GM10266 (cell line): ENCODE results near the gene CSNK1G2.

Experiments used
- DNase-seq: peaks from one replicate; pipeline ENCODE4 v3.0.0; 2012; ENCODE audit errors: extremely low spot score
- TF ChIP-seq, protein P1 (sequence below): IDR thresholded peaks from 2 replicates; pipeline ENCODE4 v1.5.1; 2012; ENCODE audit warnings: mild to moderate bottlenecking, low read depth; ENCODE audit not compliant: control insufficient read depth, insufficient read depth; ENCODE audit errors: missing control alignments

Gene CSNK1G2

DNA sequence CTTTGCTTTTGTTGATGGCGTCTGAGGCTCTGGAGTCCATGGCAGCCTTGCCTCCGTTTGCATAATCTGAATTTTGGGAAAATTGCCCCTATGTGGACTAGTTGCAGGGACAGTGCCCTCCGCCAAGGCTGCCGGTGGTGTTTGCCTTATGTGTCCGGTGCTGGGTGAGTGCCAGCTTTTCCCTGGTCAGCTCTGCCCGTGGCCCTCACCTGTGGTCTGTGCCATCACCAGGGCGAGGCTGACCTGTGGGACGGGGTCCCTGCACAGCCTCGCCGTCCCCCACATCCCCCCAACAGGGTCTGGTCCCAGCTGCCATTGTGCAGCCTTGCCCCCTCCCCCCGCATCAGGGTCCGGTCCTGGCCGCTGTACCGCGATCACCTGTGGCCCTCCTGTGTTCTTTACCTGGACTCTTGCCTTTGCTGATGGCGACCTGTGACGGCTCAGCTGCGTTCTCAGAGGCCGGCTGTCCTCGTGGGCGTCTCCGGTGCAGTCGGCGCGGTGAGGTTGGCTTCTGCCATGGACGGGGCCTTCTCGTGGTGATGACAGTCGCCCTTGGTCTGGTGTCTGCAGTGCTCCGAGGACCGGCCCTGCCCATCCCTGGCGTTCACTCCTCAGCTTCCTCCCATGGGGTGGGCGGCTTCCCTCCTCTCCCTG lies 12.6 kb downstream of the CSNK1G2 start:
- no peak for DNase-seq

DNA sequence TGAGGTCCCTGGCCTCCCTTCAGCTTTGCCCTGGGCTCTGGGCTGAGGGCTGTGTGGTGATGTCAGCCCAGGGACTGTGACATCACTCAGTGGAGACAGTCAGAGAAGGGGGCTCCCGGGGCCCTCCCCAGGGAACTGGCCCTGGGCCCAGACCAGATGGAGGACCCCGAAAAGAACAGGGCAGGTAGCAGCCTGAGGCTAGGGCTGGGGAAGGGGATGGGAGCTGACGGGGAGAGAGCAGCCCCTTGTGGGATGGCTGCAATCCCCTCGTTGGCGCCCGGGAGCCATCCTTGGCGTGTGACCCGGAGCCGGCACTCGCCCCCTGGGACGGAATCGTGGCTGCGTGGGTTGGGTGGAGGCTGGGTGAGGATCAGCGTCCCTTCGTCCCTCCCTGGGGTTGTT lies 13.6 kb downstream of the CSNK1G2 start:
- no peak for DNase-seq
- TF ChIP-seq, protein P1, sequence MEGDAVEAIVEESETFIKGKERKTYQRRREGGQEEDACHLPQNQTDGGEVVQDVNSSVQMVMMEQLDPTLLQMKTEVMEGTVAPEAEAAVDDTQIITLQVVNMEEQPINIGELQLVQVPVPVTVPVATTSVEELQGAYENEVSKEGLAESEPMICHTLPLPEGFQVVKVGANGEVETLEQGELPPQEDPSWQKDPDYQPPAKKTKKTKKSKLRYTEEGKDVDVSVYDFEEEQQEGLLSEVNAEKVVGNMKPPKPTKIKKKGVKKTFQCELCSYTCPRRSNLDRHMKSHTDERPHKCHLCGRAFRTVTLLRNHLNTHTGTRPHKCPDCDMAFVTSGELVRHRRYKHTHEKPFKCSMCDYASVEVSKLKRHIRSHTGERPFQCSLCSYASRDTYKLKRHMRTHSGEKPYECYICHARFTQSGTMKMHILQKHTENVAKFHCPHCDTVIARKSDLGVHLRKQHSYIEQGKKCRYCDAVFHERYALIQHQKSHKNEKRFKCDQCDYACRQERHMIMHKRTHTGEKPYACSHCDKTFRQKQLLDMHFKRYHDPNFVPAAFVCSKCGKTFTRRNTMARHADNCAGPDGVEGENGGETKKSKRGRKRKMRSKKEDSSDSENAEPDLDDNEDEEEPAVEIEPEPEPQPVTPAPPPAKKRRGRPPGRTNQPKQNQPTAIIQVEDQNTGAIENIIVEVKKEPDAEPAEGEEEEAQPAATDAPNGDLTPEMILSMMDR = no peak

More for the DNA sequence above, 12.6 kb downstream of the CSNK1G2 start:
- TF ChIP-seq, protein P1 = no peak

DNA sequence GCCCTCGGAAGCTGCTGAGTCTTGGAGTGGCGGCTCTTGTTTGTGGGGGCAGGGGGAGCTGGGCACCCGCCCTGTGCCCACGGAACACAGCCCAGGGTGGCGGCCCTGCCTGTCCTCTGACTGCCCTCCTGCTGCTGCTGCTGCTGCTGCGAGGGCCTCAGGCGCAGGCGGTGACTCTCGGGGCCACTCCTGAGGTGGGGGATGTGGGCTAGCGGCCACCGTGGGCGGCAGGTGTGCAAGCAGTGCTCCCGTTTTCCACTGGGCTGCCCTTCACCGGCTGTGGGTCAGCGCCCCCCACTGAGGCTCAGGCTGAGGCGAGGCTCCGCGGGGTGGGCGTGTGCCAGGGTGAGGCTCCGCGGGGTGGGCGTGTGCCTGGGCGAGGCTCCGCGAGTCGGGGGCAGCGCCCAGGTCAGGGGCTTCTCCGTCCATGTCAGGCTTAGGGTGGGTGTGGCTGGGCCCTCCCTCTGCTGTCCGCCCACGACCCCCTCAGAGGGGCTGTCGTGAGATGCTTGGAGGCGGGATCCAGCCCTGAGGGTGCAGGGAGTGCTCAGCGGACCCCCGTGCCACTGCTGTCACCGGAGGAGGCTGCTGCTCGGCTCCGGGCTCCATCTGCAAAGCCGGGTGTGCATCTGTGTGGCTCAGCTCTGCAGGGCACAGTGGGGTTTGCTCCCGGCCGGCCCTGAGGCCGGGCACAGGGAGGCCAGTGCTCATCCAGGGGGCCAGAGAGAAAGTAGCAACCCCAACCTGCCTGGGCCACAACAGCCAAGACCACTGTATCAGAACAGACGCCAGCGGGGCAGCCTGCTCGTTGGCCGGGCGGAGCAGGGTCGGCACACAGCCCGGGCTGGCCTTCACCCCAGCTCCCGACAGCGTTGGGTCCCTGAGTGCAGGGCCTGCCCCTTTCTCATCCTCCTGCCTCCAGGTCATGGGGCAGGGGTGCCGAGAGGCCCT lies 14.5 kb downstream of the CSNK1G2 start:
- no peak for DNase-seq
- TF ChIP-seq, protein P1 = no peak

DNA sequence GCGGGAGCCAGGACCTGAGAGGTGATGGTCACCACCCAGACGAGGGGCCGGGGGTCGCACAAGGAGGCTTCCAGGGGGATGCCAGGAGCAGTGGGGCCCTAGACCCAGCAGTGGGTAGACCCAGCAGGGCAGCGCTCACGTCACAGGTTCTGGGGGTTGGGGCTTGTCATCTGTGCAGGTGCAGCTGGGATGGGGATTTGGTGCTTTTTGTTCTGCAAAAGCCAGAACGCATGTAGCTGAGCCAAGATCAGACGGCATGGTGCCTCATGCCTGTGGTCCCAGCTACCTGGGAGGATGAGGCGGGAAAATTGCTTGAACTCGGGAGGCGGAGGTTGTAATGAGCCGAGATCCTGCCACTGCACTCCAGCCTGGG lies 15.1 kb downstream of the CSNK1G2 start:
- TF ChIP-seq, protein P1 = no peak
- no peak for DNase-seq

DNA sequence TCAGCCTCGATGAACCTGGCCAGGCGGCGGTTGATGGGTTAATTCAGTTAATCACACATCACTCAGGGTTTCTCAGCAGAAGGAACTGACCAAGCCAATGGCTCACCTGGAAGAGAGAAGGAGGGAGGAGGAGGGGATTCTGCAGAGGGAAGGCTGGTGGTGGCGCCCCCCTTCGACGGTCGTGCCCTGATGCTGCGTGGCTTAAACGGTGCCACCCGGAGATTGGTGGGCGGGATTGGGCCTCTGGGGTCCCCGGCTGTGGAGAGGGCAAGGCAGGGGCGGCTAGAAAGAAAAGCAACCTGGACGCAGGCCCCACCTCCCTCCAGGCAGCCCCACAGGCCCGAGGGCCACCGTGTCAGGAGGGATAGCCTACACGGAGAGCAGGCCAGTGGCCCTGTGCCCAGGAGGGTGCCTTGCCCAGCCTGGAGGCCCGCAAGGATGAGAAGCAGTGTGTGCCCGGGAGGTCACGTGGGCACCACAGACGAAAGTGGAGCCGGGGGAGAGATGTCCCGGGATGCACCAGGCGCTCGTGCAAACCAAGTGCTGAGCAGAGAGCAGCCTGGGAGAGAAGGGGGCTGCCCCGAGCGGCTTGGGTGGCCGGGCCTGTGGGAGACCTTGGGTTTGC lies 16.0 kb downstream of the CSNK1G2 start:
- DNase-seq = no peak
- TF ChIP-seq, protein P1 = no peak

DNA sequence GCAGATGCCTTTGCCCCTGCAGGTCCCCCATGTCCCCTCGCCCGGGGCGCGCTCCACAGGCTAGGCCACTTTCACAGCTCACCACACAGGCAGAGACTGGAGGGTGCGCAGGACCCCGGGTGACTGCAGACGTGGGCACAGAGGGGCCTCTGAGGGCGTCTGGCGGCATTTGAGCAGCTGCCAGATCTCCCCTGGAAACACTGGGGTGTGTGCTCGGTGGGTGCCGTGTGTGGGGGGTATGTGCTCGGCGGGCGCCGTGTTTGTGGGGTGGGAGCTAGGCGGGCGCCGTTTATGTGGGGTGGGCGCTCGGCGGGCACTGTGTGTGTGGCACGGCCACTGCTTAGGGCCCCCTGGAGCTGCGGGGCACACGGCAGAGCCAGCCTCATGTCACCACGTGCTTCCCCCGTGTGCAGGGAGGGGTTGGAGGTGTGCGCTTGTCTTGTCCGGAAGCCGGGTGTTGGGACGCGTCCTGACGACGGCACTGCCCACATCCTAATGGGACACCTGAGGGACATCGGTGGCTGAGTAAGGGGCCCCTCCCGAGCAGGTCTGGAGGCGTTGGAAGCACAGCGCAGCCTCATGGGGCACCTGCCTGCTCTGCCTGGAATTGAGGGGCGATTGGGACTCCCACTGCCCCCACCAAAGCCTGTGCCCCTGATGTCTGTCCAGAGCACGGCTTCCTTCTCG lies 16.7 kb downstream of the CSNK1G2 start:
- no peak for DNase-seq

More for the DNA sequence above, 16.7 kb downstream of the CSNK1G2 start:
- TF ChIP-seq, protein P1 = no peak
